Measurements from ENCODE around the gene MXI1. TPM values are rescaled to one million over a fixed set of nuclear protein-coding genes. Genes with fewer than 3 reads are reported as not detected.
A peak's percentile ranks its signal among the peaks of the same experiment; 100 is the strongest.

MXI1 gene
- total RNA-seq, 2 donors from 2014 or later, result 31.3 to 55.4 TPM

- WGBS, 2 experiments (ENCODE audit: insufficient coverage in 1 of 2, insufficient read length in 1 of 2), result 1% methylated on average over 23 to 40 of the region's 42 CpGs
- Mint-ChIP-seq H3K36me3 (ENCODE audit: low read depth) (peaks cover 29% of the 10 kb centered on the region), H3K27ac (peak within 1 kb of the TSS; percentile 98), H3K4me1 (peaks cover 35% of the 10 kb centered on the region), H3K4me3 (peak within 1 kb of the TSS; percentile 89), H3K9me3 (no peaks in the 10 kb centered on the region), H3K27me3 (ENCODE audit: insufficient read depth) (no peaks in the 10 kb centered on the region)
- DNase-seq, result peak; percentile 99
- H3K4me1 ChIP-seq (ENCODE audit: control insufficient read depth, insufficient read depth, low read length), result peaks cover 16% of the 10 kb centered on the region
- no peaks in the 10 kb centered on the region for H3K27me3 ChIP-seq (ENCODE audit: control insufficient read depth, insufficient read depth, low read length, poor library complexity, severe bottlenecking)
- peak within 1 kb of the TSS; percentile 99 for H3K4me3 ChIP-seq (ENCODE audit: low read length)
- peak within 1 kb of the TSS; percentile 94 for H3K9ac ChIP-seq (ENCODE audit: extremely low read depth, low read length, poor library complexity, severe bottlenecking)
- peak within 1 kb of the TSS; percentile 88 for H3K27ac ChIP-seq (ENCODE audit: low read depth, low read length)
- no peaks in the 10 kb centered on the region for H3K9me3 ChIP-seq (ENCODE audit: control insufficient read depth, low read length)
- TF ChIP-seq CTCF (conservative IDR thresholded peaks at IDR 0.05), result no peak
- H3K36me3 ChIP-seq (ENCODE audit: control insufficient read depth, insufficient read depth, low read length), result peaks cover 37% of the 10 kb centered on the region
These were observed 97.5 kb downstream of the MXI1 start, which contains the start of gene SMNDC1 for GRCh38 chr10:110304780-110305421. TSS of gene SMNDC1 (minus strand) at chr10:110304920. CDS start at chr10:110303587, 1,333 bp downstream.

GRCh38 chr10:110305767-110306451 is 98.5 kb downstream of the MXI1 start:
- H3K27ac ChIP-seq (ENCODE audit: low read depth, low read length), result no peak overlapping the region
- peak; percentile 82 for TF ChIP-seq CTCF (conservative IDR thresholded peaks at IDR 0.05)
- peak overlapping the region; percentile 89 for H3K4me3 Mint-ChIP-seq
- H3K9ac ChIP-seq (ENCODE audit: extremely low read depth, low read length, poor library complexity, severe bottlenecking), result no peak overlapping the region
- no peak overlapping the region for H3K4me3 ChIP-seq (ENCODE audit: low read length)
- H3K36me3 Mint-ChIP-seq (ENCODE audit: low read depth), result peaks cover 25% of the 10 kb centered on the region
- H3K36me3 ChIP-seq (ENCODE audit: control insufficient read depth, insufficient read depth, low read length), result peaks cover 27% of the 10 kb centered on the region
- peaks cover 16% of the 10 kb centered on the region for H3K4me1 ChIP-seq (ENCODE audit: control insufficient read depth, insufficient read depth, low read length)
- H3K27me3 ChIP-seq (ENCODE audit: control insufficient read depth, insufficient read depth, low read length, poor library complexity, severe bottlenecking), result no peaks in the 10 kb centered on the region
- H3K9me3 Mint-ChIP-seq, result no peaks in the 10 kb centered on the region
- WGBS, 2 experiments (ENCODE audit: insufficient coverage in 1 of 2, insufficient read length in 1 of 2), result 76 to 78% methylated on average over 14 to 17 of the region's 17 CpGs
- peak; percentile 70 for DNase-seq
- H3K27ac Mint-ChIP-seq, result peak overlapping the region; percentile 98
- H3K4me1 Mint-ChIP-seq, result peaks cover 34% of the 10 kb centered on the region
- no peaks in the 10 kb centered on the region for H3K27me3 Mint-ChIP-seq (ENCODE audit: insufficient read depth)
- H3K9me3 ChIP-seq (ENCODE audit: control insufficient read depth, low read length), result no peaks in the 10 kb centered on the region

- no peaks in the 10 kb centered on the region for H3K27me3 Mint-ChIP-seq (ENCODE audit: insufficient read depth)
- 60% methylated on average over 2 of the region's 2 CpGs; no CpG with 5 or more reads in 1 of the 2 experiments for WGBS, 2 experiments (ENCODE audit: insufficient coverage in 1 of 2, insufficient read length in 1 of 2)
- no peak for DNase-seq
- H3K27me3 ChIP-seq (ENCODE audit: control insufficient read depth, insufficient read depth, low read length, poor library complexity, severe bottlenecking), result no peaks in the 10 kb centered on the region
- H3K27ac Mint-ChIP-seq, result peak overlapping the region; percentile 98
- H3K9ac ChIP-seq (ENCODE audit: extremely low read depth, low read length, poor library complexity, severe bottlenecking), result no peak overlapping the region
- no peak overlapping the region for H3K27ac ChIP-seq (ENCODE audit: low read depth, low read length)
- no peak overlapping the region for H3K4me3 Mint-ChIP-seq
- no peak overlapping the region for H3K4me3 ChIP-seq (ENCODE audit: low read length)
- H3K4me1 Mint-ChIP-seq, result peaks cover 34% of the 10 kb centered on the region
- H3K36me3 Mint-ChIP-seq (ENCODE audit: low read depth), result peaks cover 21% of the 10 kb centered on the region
- H3K9me3 ChIP-seq (ENCODE audit: control insufficient read depth, low read length), result no peaks in the 10 kb centered on the region
- no peaks in the 10 kb centered on the region for H3K9me3 Mint-ChIP-seq
- peaks cover 15% of the 10 kb centered on the region for H3K4me1 ChIP-seq (ENCODE audit: control insufficient read depth, insufficient read depth, low read length)
- peaks cover 22% of the 10 kb centered on the region for H3K36me3 ChIP-seq (ENCODE audit: control insufficient read depth, insufficient read depth, low read length)
- TF ChIP-seq CTCF (conservative IDR thresholded peaks at IDR 0.05), result no peak
These were observed 99.0 kb downstream of the MXI1 start for GRCh38 chr10:110306452-110306768.
